ENCODE results near the gene MTCL1. TPM values are rescaled to one million over a fixed set of nuclear protein-coding genes. Genes with fewer than 3 reads are reported as not detected.

The MTCL1 gene
- total RNA-seq, 1 experiment from 2014 or later = 28.3 TPM

DNA sequence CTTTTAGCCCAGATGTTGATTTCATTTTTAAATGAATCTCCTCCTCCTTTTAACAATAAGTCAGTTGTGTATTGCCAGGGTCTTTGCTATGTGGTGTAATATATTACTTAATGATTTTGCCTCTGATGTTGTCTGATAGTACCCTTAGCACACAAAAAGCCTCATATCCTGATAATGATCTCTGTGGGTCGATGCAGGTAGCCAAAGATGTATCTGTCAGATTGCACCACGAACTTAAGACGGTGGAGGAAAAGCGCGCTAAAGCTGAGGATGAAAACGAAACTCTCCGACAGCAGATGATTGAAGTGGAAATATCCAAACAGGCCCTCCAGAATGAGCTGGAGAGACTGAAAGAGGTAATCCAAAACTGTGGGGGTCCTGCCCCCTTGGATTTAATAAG, 14.8 kb downstream of the MTCL1 start:
- ChIA-PET POLR2A (no interaction called here), CTCF (no interaction called here)
- Histone ChIP-seq H3K4me3 (ENCODE audit: low read depth, low read length) (no peak overlapping the region), H3K4me1 (peaks cover 55% of the 10 kb centered on the region), H3K36me3 (ENCODE audit: control insufficient read depth, insufficient read depth, low read length) (no peaks in the 10 kb centered on the region; the same call in 1 of the 2 replicates), H3K9me3 (no peaks in the 10 kb centered on the region), H3K27me3 (replicated peaks; ENCODE audit: control insufficient read depth, insufficient read depth, low read length) (no peaks in the 10 kb centered on the region)
- no peaks in the 10 kb centered on the region for H3K27me3 Mint-ChIP-seq (ENCODE audit: insufficient read depth, unreplicated experiment)
- H3K4me3 Mint-ChIP-seq (ENCODE audit: unreplicated experiment) = no peak overlapping the region
- TF ChIP-seq, protein P1, sequence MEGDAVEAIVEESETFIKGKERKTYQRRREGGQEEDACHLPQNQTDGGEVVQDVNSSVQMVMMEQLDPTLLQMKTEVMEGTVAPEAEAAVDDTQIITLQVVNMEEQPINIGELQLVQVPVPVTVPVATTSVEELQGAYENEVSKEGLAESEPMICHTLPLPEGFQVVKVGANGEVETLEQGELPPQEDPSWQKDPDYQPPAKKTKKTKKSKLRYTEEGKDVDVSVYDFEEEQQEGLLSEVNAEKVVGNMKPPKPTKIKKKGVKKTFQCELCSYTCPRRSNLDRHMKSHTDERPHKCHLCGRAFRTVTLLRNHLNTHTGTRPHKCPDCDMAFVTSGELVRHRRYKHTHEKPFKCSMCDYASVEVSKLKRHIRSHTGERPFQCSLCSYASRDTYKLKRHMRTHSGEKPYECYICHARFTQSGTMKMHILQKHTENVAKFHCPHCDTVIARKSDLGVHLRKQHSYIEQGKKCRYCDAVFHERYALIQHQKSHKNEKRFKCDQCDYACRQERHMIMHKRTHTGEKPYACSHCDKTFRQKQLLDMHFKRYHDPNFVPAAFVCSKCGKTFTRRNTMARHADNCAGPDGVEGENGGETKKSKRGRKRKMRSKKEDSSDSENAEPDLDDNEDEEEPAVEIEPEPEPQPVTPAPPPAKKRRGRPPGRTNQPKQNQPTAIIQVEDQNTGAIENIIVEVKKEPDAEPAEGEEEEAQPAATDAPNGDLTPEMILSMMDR (IDR thresholded peaks at IDR 0.05; ENCODE audit: insufficient read depth in 1 of 2, low read depth in 1 of 2, low read length in 1 of 2, severe bottlenecking in 1 of 2, unreplicated experiment in 1 of 2) = no peak
- H3K9me3 Mint-ChIP-seq (ENCODE audit: unreplicated experiment) = no peaks in the 10 kb centered on the region
- no peak for DNase-seq
- H3K4me1 Mint-ChIP-seq (ENCODE audit: low read depth, unreplicated experiment) = peaks cover 29% of the 10 kb centered on the region
- H3K36me3 Mint-ChIP-seq (ENCODE audit: insufficient read depth, unreplicated experiment) = peaks cover 19% of the 10 kb centered on the region
- H3K27ac Mint-ChIP-seq (ENCODE audit: unreplicated experiment) = no peak overlapping the region
- BruUV-seq (replicated peaks) = no TSS peak
- intact Hi-C loops (cut with micrococcal nuclease; ENCODE audit: unreplicated experiment) = no loop called here

DNA sequence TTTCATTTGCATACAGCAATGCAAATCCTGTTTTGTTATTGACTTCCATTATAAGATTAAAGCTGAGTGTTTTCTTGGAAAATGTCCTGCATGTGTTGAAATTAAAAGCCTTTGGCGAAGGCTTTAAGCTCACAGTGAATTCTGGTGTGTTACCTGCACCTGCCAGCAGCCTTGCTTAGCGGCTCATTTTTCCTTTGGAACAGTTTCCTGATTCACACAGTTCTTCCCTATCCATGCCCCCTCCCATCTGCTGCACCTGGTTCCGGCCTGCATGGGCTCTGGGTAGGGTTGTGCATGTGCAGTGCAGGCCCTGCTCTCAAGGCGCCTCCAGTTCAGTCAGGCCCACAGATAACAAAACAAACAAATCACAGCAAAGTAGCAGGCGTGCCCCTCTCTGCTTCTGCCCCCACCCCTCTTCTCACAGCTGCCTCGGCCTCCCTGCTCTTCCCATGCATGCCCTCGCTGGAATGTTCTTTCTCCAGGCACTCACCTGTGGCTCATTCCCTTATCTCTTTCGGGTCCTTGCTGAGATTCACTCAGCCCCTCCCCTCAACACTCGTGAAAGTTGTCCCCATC, 15.8 kb downstream of the MTCL1 start:
- no TSS peak for BruUV-seq (replicated peaks)
- Mint-ChIP-seq H3K36me3 (ENCODE audit: insufficient read depth, unreplicated experiment) (peaks cover 19% of the 10 kb centered on the region), H3K27me3 (ENCODE audit: insufficient read depth, unreplicated experiment) (no peaks in the 10 kb centered on the region), H3K9me3 (ENCODE audit: unreplicated experiment) (no peaks in the 10 kb centered on the region), H3K27ac (ENCODE audit: unreplicated experiment) (peak overlapping the region; percentile 42), H3K4me3 (ENCODE audit: unreplicated experiment) (no peak overlapping the region), H3K4me1 (ENCODE audit: low read depth, unreplicated experiment) (peaks cover 29% of the 10 kb centered on the region)
- intact Hi-C loops (cut with micrococcal nuclease; ENCODE audit: unreplicated experiment) = no loop called here
- Histone ChIP-seq H3K27me3 (replicated peaks; ENCODE audit: control insufficient read depth, insufficient read depth, low read length) (no peaks in the 10 kb centered on the region), H3K4me1 (peaks cover 55% of the 10 kb centered on the region), H3K9me3 (no peaks in the 10 kb centered on the region), H3K36me3 (ENCODE audit: control insufficient read depth, insufficient read depth, low read length) (no peaks in the 10 kb centered on the region; the same call in 1 of the 2 replicates), H3K4me3 (ENCODE audit: low read depth, low read length) (no peak overlapping the region)
- POLR2A ChIA-PET = no interaction called here
- TF ChIP-seq, protein P1 (IDR thresholded peaks at IDR 0.05; ENCODE audit: insufficient read depth in 1 of 2, low read depth in 1 of 2, low read length in 1 of 2, severe bottlenecking in 1 of 2, unreplicated experiment in 1 of 2) = no peak
- CTCF ChIA-PET = no interaction called here
- no peak for DNase-seq

DNA sequence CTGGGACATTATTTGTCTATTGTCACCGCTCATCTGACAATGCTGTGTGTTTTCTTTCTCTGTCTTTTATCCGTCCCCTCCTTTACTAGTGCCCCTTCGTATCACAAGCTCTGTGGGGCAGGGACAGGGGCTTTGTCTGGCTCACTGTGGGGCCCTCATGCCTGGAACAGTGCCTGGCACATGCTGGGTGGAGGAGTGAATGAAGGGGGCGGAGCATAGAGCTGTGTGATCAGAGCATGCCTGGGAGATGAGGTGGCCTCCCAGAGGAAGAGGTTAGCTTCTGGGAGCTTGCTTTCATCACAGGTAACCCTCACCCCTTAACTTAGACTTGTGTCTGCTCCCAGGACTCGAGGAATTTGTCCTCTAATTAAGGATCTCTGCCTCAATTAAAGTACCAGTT, 16.4 kb downstream of the MTCL1 start:
- Mint-ChIP-seq H3K9me3 (ENCODE audit: unreplicated experiment) (no peaks in the 10 kb centered on the region), H3K4me1 (ENCODE audit: low read depth, unreplicated experiment) (peaks cover 29% of the 10 kb centered on the region), H3K4me3 (ENCODE audit: unreplicated experiment) (no peak overlapping the region), H3K36me3 (ENCODE audit: insufficient read depth, unreplicated experiment) (peaks cover 19% of the 10 kb centered on the region), H3K27ac (ENCODE audit: unreplicated experiment) (peak overlapping the region; percentile 42), H3K27me3 (ENCODE audit: insufficient read depth, unreplicated experiment) (no peaks in the 10 kb centered on the region)
- no peak overlapping the region for H3K4me3 ChIP-seq (ENCODE audit: low read depth, low read length)
- CTCF ChIA-PET = no interaction called here
- TF ChIP-seq, protein P1 (IDR thresholded peaks at IDR 0.05; ENCODE audit: insufficient read depth in 1 of 2, low read depth in 1 of 2, low read length in 1 of 2, severe bottlenecking in 1 of 2, unreplicated experiment in 1 of 2) = no peak
- no peaks in the 10 kb centered on the region for H3K9me3 ChIP-seq
- DNase-seq = peak; percentile 29 to 53
- no peaks in the 10 kb centered on the region; the same call in 1 of the 2 replicates for H3K36me3 ChIP-seq (ENCODE audit: control insufficient read depth, insufficient read depth, low read length)
- H3K4me1 ChIP-seq = peaks cover 54% of the 10 kb centered on the region
- POLR2A ChIA-PET = no interaction called here
- H3K27me3 ChIP-seq (replicated peaks; ENCODE audit: control insufficient read depth, insufficient read depth, low read length) = no peaks in the 10 kb centered on the region
- BruUV-seq (replicated peaks) = no TSS peak
- intact Hi-C loops (cut with micrococcal nuclease; ENCODE audit: unreplicated experiment) = no loop called here
